Ovary (tissue), 9 donors: ENCODE measurements around the gene KMT5C. TPM values are rescaled to one million over a fixed set of nuclear protein-coding genes. Genes with fewer than 3 reads are reported as not detected.
A peak's percentile ranks its signal among the peaks of the same experiment; 100 is the strongest.

Experiments
- DNase-seq, 5 donors: peaks; one replicate each; pipeline ENCODE4 v3.0.0-alpha.2; 2019 to 2020
- H3K27ac ChIP-seq, 2 donors: fragments of 200-600 bp; one replicate each; pipeline versions ENCODE4 v1.5.1 to v1.8.0; 2019 to 2022
- H3K27me3 ChIP-seq: fragments of 200-600 bp; one replicate; pipeline ENCODE4 v1.8.0; 2022
- H3K36me3 ChIP-seq: fragments of 200-600 bp; sonication (generic); one replicate; pipeline ENCODE4 v1.5.1; 2019
- H3K4me1 ChIP-seq: one replicate; pipeline ENCODE4 v1.8.1; 2013; ENCODE audit warnings: mild to moderate bottlenecking, moderate library complexity; ENCODE audit not compliant: insufficient read depth
- H3K4me3 ChIP-seq: fragments of 200-600 bp; sonication (generic); one replicate; pipeline ENCODE4 v1.5.1; 2017
- H3K9me3 ChIP-seq, 2 donors: fragments of 200-600 bp in 1 of 2; sonication (generic) in 1 of 2; one replicate each; pipeline versions ENCODE4 v1.5.1 to v1.8.1; 2013 to 2019; ENCODE audit warnings: mild to moderate bottlenecking in 1 of 2, moderate library complexity in 1 of 2
- EP300 ChIP-seq: sonication (generic); formaldehyde crosslinking; IDR thresholded peaks from one replicate; pipeline ENCODE4 v1.6.1; 2017; ENCODE audit warnings: antibody characterized with exemption
- POLR2A ChIP-seq: fragments of 450-650 bp; IDR thresholded peaks from one replicate; pipeline ENCODE4 v1.6.1; 2017; ENCODE audit warnings: antibody characterized with exemption, mild to moderate bottlenecking, moderate library complexity
- WGBS, 3 donors: extraction: QIAGEN DNeasy Blood & Tissue Kit in 1 of 3; methylation state at CpG; one replicate each; pipeline versions ENCODE4 v1.1.5 to v1.1.7; 2013 to 2017; 5-methylcytosine and 5-hydroxymethylcytosine counted together
- intact Hi-C, 4 donors: fragments of 100-400 bp; cut with DNase I; formaldehyde crosslinking; loops; one replicate each; pipeline versions ENCODE4 v1.11.0 to v1.15.1; 2022 to 2023
- polyA plus RNA-seq, 2 donors: library from polyadenylated mRNA; stranded (reverse); fragments of 200-250 nt in 1 of 2; fragments of 350-450 nt in 1 of 2; fragmentation: Illumina TruSeq in 1 of 2; extraction: RNeasy Lipid Tissue Mini Kit (QIAGEN cat#74804) in 1 of 2; gene quantifications; one replicate each; pipeline ENCODE4 v1.2.3, GENCODE V29; 2013 to 2014
- total RNA-seq, 7 donors: library from RNA; depleted of rRNA in 2 of 7; stranded (reverse); fragments of >200 nt in 2 of 7; fragmentation: NEBNext Ultra II Directional in 3 of 7; extraction: Animal tissue kit (Norgen Biotek cat#: 25700) in 3 of 7; gene quantifications; one replicate each; pipeline versions ENCODE4 v1.1.0 to v1.2.4, GENCODE V29; 2016 to 2023
- TF ChIP-seq, protein P1 (sequence below), 3 donors: fragments of 450-650 bp in 2 of 3; fragments of 200-600 bp in 1 of 3; IDR thresholded peaks; one replicate each; pipeline versions ENCODE4 v1.5.1 to v1.8.0; 2016 to 2022; ENCODE audit warnings: antibody characterized with exemption in 3 of 3, mild to moderate bottlenecking in 1 of 3
- donor health status: DM: no; HTN: no; CAD: no; lungs with moderate emphysema.
- donor health status: DM: no; HTN: no; CAD: no.
- donor health status: Bipolar disorder and iron deficiency.
- donor health status: DM: yes; HTN: yes; CAD: no.
- donor health status: DM: no; HTN: no; CAD: no.
- donor health status: DM: yes; HTN: yes; CAD: no.

The KMT5C gene
- total and polyA plus RNA-seq, 9 donors = 0.37 to 26.2 (median 11.9) TPM

GRCh38 chr19:55301459-55302317 lies 38.0 kb upstream of the KMT5C start:
- no peaks in the 10 kb centered on the region for H3K9me3 ChIP-seq
- H3K27me3 ChIP-seq = no peaks in the 10 kb centered on the region
- H3K4me3 ChIP-seq = peak overlapping the region; percentile 28
- DNase-seq = peak; percentile 86 to 93 (median 91)
- peaks cover 1% of the 10 kb centered on the region for H3K4me1 ChIP-seq
- WGBS, 3 donors = 10 to 12% (median 11%) methylated on average over 41 to 42 of the region's 42 CpGs
- H3K36me3 ChIP-seq = no peaks in the 10 kb centered on the region
- no peak overlapping the region for H3K27ac ChIP-seq
- TF ChIP-seq POLR2A = no peak
- TF ChIP-seq, protein P1, sequence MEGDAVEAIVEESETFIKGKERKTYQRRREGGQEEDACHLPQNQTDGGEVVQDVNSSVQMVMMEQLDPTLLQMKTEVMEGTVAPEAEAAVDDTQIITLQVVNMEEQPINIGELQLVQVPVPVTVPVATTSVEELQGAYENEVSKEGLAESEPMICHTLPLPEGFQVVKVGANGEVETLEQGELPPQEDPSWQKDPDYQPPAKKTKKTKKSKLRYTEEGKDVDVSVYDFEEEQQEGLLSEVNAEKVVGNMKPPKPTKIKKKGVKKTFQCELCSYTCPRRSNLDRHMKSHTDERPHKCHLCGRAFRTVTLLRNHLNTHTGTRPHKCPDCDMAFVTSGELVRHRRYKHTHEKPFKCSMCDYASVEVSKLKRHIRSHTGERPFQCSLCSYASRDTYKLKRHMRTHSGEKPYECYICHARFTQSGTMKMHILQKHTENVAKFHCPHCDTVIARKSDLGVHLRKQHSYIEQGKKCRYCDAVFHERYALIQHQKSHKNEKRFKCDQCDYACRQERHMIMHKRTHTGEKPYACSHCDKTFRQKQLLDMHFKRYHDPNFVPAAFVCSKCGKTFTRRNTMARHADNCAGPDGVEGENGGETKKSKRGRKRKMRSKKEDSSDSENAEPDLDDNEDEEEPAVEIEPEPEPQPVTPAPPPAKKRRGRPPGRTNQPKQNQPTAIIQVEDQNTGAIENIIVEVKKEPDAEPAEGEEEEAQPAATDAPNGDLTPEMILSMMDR (IDR thresholded peaks at IDR 0.05) = peak; percentile 88 to 93 (median 89)
- intact Hi-C loops = loop anchor here in 2 of 4 donors (5.0 to 10.0 kb wide), 3 partner anchors 81 to 203 kb away; partner anchors contain the start of genes TMEM238 (in 2 of the 2) and RPL28 (in 1 of the 2)

- TF ChIP-seq, protein P1 (IDR thresholded peaks at IDR 0.05) = no peak
- TF ChIP-seq POLR2A = no peak
- no peak for TF ChIP-seq EP300
- Histone ChIP-seq H3K36me3 (no peaks in the 10 kb centered on the region), H3K9me3 (no peaks in the 10 kb centered on the region), H3K4me1 (peaks cover 1% of the 10 kb centered on the region), H3K27me3 (no peaks in the 10 kb centered on the region), H3K4me3 (no peak overlapping the region), H3K27ac (no peak overlapping the region)
- no peak for DNase-seq
- 75 to 78% (median 77%) methylated on average over 12 of the region's 12 CpGs for WGBS, 3 donors
- intact Hi-C loops = loop anchor here in 2 of 4 donors (5.0 to 10.0 kb wide), 3 partner anchors 80 to 202 kb away; partner anchors contain the start of genes TMEM238 (in 2 of the 2) and RPL28 (in 1 of the 2)
Measured at GRCh38 chr19:55302318-55302703, 37.4 kb upstream of the KMT5C start.

GRCh38 chr19:55303477-55303876 lies 36.2 kb upstream of the KMT5C start:
- H3K4me3 ChIP-seq = no peak overlapping the region
- WGBS, 3 donors = 85 to 90% (median 87%) methylated on average over 11 of the region's 11 CpGs
- TF ChIP-seq EP300 (no peak), POLR2A (no peak)
- TF ChIP-seq, protein P1 (IDR thresholded peaks at IDR 0.05) = no peak
- H3K4me1 ChIP-seq = peaks cover 1% of the 10 kb centered on the region
- H3K27me3 ChIP-seq = no peaks in the 10 kb centered on the region
- H3K9me3 ChIP-seq = no peaks in the 10 kb centered on the region
- intact Hi-C loops = loop anchor here in 2 of 4 donors (5.0 to 10.0 kb wide), 3 partner anchors 79 to 201 kb away; partner anchors contain the start of genes TMEM238 (in 2 of the 2) and RPL28 (in 1 of the 2)
- DNase-seq = no peak
- no peak overlapping the region for H3K27ac ChIP-seq
- no peaks in the 10 kb centered on the region for H3K36me3 ChIP-seq

GRCh38 chr19:55304279-55304978 lies 35.2 kb upstream of the KMT5C start:
- H3K4me3 ChIP-seq = no peak overlapping the region
- peaks cover 1% of the 10 kb centered on the region for H3K4me1 ChIP-seq
- H3K27me3 ChIP-seq = no peaks in the 10 kb centered on the region
- TF ChIP-seq, protein P1 (IDR thresholded peaks at IDR 0.05) = no peak
- 79 to 84% (median 83%) methylated on average over 35 to 39 of the region's 39 CpGs for WGBS, 3 donors
- no peaks in the 10 kb centered on the region for H3K36me3 ChIP-seq
- no peak overlapping the region for H3K27ac ChIP-seq
- intact Hi-C loops = loop anchor here in 2 of 4 donors (5.0 to 10.0 kb wide), 3 partner anchors 78 to 200 kb away; partner anchors contain the start of genes TMEM238 (in 2 of the 2) and RPL28 (in 1 of the 2)
- peak in 3 of 5 donors; percentile 45 to 61 (median 52) for DNase-seq
- H3K9me3 ChIP-seq = no peaks in the 10 kb centered on the region
